GM18519 (cell line): Measurements from ENCODE around the gene XPC.

ENCODE experiments used
- ATAC-seq: cut with Tn5 transposase; IDR thresholded peaks from one replicate; pipeline ENCODE4 v1.9.1; 2021; ENCODE audit warnings: mild to moderate bottlenecking, moderate library complexity; ENCODE audit not compliant: unreplicated experiment, low FRiP score

XPC gene

DNA sequence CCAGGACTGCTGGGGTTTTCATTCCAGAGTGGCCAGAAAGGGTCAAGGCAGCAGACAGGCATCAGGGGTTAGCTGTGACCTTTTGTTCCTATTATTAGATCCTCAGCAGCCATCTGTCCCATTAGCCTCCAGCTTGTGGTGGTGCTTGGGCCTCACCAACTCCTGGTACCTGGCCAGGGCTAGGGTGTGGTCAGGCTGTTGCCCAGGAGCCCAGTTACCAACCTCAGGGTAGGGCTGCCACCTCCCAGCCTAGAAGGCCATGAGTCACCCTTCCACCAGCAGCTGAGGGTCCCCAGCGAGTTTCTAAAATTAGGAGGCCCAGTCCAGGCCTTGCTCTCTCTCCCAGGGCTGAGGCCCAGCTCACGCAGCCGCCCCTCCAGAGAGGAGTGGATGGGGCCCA lies 41.4 kb downstream of the XPC start:
- ATAC-seq = no peak

DNA sequence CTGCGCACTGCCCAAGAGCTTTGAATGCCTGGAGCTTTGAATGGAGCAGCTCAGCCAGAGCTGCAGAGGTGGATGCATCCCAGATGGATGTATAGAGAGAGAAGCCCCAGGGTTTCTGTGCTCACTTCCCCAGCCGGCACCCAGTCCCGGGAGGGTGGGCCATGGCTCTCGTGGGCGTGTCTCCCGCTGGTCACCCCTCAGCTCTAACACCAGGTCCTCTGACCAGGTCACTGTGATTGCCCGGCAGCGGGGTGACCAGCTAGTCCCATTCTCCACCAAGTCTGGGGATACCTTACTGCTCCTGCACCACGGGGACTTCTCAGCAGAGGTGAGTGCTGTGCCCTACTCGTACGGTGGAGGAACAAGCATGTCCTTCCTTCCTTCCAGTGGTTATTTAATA lies 42.8 kb downstream of the XPC start:
- ATAC-seq = no peak

DNA sequence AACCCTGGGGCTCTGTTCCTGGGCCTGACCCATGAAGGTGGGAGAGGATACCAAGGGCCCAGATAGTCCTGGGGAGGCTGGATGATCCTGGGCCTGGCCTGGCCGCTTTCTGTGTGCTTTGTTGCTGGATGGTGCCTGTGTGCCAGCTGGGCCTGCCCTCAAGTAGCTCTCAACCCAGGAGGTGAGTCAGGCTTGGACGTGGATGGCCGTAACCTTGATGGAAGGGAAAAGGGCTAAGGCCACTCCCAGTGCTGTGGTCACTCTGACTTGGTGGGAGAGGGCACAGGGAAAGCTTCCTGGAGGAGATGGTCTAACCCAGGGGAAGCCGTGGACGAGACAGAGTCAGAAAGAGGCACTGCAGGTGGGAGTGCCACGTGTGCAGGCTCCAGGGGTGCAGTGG lies 44.1 kb downstream of the XPC start:
- no peak for ATAC-seq

DNA sequence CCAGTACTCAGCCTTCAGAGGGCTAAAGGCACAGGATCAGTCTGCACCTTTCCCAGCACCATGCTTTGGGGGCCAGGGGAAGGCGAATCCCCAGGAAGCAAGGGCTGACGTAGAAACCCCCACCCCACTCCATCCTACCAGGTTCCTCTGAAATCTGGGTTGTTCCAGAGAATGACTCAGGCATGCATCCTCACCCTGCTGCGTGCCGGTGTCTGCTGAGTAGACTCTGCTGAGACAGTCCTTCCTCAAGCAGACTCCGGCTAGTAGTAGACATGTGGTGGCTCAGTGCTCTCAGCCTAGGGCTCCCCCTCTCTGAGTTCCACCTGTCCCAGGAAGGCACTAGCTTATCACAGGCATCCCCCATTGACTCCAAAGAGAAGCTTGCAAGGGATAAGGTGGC lies 44.5 kb downstream of the XPC start:
- ATAC-seq = no peak

DNA sequence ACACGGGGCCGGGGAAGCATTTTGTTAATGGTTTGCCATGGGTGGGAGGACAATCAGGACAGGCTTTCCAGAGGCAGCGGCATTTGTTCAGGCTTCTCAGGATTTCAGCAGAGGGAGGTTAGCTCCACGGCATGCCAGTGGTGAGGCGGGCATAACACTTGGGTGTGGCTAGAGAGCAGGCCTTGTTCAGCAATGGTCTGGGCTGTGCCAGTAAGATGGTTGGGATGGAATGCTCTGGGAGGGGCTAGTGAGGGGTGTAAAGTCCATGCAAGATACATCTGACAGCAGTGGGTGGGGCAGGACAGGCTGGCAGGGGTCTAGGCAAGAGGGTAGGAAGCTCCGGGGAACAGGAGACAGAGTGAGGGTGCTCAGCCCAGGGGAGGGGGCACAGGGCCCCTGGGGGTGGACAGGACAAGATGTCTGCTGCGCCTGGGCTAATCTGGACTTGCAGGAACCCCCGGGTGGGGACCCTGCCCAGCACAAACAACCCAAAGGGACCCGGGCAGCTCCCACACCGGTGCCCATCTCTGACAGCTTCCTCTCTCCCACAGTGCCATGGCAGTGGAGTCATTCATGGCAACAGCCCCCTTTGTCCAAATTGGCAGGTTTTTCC lies 45.1 kb downstream of the XPC start:
- ATAC-seq = no peak

DNA sequence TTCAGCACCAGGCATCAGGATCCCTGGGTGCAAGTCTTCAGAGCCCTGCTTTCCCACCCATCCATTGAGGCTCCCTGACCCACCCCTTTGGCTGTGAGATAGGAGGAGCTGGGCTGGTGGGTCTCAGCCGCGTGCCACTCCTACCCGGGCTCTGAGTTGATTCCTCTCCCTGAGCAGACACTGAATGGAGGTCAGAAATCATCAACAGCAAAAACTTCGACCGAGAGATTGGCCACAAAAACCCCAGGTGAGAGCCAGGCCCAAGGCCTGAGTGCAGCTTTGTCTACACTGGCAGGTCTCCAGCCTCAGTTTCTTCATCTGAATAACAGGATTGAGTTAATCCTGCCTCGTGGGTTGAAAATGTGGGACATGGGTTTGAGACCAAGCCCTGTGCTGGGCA lies 45.7 kb downstream of the XPC start:
- no peak for ATAC-seq

DNA sequence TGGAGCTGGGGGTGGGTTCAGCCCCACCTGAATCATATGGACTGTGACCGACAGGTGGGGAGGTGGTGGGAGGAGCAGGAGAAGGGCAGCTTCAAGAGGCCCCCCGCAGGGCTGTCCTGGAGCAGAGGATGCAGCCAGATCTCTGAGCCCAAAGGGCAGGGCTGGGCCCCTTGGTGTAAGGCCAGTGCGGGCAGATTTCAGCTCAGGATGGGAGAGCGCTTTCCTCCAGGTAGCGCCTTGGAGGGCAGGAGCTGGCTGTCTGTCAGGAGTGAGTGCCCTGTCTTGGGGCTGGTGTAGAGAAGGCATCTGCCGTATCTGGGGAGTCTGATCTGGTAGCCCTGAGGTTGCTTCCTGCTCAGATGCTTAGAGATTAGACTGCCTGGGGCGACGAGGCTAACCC lies 46.3 kb downstream of the XPC start:
- ATAC-seq = no peak

DNA sequence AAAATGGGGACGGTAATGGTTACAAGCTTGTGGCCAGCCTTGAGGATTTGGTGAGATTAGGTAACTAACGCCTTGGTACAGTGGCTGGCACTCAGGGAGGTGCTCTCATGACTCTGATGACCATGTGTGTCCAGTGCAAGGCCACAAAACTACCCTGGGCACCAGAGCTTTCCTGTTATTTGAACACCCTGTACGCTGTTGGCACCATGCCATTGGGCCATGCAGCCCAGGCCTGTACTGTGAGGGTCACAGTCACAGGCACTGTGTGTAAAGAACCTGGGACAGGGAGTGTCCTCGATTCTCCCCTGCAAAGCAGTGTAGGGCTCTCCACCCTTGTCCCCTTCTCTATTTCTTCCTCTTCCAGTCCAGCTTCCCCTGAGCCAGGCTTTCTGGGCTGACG lies 47.3 kb downstream of the XPC start:
- ATAC-seq = no peak

DNA sequence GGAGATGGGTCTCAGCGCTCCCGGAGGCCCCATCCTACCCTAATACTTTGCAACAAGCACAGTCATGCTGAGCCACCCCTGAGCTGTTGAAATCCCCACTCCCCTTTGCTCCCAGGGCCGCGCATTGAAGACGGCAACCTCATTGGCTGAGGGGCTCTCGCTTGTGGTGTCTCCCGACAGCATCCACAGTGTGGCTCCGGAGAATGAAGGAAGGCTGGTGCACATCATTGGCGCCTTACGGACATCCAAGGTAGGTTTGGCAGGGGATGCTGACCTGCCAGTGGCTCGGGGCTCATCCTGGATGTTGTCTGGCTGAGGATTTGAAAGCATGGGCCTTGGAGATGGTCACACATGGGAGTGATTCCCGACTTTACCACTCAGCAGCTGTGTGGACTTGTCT lies 47.7 kb downstream of the XPC start:
- no peak for ATAC-seq

DNA sequence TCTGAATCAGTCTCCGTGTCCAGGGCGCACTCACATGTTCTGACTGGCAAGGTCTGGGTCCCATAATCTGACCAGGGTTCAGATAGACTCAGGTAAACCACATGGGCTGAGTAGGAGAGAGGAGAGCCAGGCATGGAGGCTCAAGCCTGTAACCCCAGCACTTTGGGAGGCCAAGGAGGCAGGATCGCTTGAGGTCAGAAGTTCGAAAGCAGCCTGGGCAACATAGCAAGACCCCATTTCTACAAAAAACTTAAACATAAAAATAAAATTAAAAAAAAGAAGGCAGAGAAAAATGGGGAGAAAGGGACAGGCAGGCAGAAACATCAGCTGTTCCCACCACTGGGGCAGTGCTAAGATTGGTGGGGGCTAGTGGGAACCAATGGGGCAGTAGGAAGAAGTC lies 48.2 kb downstream of the XPC start:
- no peak for ATAC-seq

DNA sequence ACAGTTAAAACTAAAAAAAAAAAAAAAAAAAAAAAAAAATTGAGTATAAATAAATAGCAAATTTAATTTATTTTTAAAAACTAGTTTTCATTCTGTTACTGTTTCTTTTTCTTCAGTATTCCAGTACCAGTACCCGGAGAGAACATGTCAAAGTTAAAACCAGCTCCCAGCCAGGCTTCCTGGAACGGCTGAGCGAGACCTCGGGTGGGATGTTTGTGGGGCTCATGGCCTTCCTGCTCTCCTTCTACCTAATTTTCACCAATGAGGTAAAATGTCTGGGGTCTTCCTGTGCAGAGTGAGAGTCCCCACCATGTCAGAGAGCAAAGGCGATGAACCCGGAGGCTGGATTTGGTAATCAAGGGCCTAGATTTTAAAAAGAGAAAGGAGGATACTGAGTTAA lies 49.1 kb downstream of the XPC start:
- no peak for ATAC-seq

DNA sequence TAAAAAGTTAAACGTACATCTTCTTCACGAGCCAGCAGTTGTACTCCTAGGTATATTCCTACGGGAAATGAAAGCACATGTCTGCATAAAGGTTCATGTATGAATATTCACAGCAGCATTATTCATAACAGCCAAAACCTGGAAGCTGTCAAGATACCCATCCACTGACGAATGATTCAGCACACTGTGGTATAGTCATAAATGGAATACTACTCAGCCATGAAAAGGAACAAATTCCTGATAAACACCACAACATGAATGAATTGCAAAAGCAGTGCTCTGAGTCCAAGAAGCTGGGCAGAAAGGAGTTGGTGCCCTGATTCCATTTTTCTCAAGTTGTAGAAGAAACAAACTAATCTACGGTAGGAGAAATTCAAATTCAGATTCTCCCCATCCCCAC lies 49.7 kb downstream of the XPC start:
- ATAC-seq = no peak

DNA sequence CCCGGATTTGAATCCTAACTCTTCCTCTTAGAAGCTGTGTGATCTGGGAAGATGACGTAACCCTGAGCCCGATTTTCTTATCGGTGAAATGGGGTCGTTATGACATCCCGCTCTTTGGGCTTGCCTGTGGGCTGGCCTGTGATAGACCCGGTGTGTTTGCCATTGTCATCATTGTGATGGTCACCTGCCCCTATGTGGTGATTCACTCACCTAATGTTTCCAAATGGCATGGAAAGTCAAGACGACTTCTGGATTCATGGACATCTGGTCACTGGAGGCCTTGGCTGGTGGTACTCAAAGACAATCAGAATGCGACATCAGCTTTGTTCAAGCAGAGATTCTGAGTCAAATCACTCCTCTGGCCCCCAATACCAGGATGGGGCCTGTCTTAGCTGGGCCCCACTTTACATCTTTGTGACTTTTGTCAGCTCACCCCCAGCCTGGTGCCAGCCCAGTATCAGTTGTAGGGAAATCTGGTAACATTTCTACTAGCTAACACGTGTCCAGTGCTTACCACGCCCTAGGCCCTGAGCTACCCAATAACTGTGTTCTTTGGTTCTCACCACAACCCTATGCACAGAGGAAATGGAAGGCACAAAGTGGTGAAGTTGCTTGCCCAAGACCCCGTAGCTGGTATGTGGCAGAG lies 50.8 kb downstream of the XPC start:
- ATAC-seq = no peak

DNA sequence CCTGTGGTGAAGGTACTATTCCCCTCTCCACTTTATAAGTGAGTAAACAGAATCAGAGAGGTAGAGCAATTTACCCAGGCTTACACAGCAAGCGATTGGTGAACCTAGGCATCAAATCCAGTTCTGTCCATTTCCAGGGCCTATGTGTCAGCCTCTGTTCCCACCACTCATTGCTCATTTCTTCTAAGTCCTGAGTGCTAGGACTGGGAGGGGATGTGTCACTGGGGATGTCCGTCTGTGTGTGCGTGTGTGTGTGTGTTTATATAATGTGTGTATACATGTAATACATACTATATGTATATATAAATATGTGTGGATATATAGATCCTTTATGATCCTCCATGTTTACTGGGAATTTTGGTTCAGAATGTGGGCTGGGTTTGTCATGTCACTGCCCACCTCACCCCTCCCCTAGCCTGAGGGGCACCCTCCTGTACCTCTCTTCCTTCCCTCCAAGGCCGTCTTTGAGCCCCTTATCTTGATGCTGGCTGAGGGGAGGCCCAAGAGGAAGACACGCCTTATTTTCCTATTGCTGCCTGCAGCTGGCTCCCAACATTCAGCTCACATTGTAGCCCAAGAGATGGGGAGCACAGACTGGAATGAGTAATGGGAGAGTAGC lies 51.4 kb downstream of the XPC start:
- no peak for ATAC-seq

DNA sequence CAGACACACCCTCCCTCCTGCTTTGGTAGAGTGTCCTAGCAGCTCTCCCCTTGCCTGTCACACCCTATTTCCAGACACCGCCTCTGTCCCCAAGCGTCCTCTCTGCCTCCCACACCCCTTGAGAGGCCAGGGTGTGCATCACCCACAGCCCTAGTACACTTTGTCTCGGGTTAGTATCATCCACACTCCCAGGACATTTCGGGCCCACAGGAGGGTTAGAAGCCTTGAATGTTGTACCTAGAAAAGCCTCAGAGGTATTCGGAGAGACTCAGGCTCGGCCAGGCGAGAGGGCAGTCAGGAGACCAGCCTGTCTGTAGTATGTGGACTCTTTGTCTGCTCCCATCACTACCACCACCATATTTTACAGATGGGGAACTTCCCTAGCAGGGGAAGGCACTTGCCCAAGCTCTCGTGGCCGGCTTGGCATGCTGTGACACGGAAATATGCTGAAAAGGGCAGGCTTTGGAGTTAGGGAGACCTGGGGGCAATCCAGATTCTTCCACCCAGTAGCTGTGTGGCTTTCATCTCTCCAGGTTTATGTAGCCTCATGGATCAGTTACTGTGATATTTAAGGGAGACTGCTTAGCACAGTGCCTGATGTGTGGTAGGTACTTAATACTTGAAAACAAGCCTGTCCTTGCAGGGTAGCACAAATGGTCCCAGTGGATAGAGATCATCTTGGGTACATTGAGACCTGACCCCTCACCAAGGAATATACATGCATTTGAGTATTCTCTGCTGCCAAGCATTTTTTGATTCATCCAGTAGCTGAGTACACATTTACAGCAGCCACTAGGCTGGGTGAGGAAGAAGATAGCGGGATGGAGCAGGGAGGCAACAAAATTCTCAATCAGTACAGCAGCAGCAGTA lies 52.1 kb downstream of the XPC start:
- no peak for ATAC-seq

DNA sequence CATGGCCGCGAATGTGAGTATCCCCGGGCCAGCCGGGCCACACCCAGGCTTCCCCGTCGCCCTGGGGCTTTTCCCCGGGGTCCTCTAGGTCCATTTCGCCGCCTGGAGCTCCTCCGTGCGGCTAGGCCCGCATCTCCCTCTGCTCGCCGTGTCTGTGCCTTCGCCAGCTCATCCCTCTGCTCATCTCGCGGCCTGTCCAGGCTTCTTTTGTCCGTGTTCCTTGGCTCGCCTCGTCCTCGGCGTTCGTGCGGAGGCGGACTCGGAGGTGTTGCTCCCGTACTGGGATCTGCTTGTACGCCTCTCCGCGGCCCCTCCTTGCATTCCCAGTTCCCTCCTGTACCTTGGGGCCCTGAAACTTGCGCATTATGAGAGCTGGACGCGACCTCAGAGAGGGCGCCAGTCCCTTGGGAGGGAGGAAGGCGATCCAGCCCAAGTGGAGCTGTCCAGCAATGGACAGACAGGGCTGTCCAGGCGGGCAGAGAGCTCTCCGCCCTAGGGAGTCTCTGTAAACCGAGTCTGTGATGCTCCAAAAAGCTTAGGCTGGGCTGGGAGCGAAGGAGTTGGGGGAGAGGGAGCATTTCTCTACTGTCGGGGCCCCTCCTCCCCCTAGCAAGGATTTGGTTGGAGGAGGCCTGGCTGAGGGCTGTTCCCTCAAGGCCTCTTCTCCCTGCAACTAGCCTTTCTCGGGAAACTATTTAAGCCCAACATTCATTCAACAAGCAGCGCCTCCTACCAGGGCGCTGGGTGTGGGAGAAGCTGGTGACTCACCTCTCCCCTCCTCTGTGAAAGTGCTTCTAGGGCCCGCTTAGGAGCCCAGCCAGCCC lies 53.0 kb downstream of the XPC start:
- ATAC-seq = peak; percentile 0

DNA sequence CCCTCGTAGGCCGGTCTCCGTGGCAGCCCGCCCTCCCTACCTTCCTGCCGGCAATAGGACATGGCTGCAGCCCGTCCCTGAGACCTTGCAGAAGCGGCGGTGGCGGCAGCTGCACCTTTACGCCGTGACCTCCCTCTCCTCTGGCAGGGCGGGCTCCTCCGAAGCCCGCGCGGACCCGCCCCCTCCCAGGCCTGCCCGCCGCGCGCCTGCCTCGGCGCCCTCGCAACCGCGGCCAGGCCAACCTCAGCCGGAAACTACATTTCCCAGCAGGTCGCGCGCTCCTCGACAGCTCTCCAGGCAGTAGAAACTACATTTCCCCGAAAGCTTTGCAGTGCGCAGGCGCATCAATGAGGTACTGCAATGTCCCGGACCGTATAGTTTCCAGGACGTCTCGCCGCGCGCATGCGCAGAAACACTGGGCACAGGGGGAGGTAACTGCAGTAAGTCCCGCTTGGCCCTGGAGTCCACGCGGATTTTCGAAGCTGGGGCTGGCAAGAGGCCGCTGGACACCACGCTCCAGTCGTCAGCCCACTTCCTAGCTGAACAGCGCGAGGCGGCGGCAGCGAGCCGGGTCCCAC lies 53.7 kb downstream of the XPC start, which contains the start of the genes CHCHD4 and TMEM43:
TSS of gene CHCHD4 (minus strand) at position 256 of the 578 bp plus-strand sequence. CDS start at position 62, 194 bp downstream.
TSS of gene TMEM43 (plus strand) at position 438 of the 578 bp plus-strand sequence. CDS start 142 bp downstream, outside the sequence.
- peak; percentile 88 for ATAC-seq

DNA sequence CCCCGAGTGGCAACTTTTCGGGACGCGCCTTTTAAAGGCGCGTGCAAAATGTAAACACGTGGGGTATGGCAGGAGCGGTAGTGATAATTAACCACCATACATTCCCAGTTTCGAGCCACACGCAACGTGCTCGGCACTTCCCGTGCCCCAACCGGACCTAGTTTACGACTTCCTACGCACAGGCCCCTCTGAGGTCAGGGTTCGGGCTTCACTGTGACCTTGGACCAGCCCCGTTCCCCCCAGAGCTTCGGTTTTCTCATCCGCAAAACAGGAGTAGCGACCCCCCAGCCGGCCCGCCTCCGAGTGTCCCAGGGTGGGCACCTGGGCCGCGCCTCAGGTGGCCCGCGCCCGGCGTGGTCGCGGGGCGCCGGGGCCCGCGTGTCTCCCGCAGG lies 54.2 kb downstream of the XPC start:
- ATAC-seq = peak; percentile 34

DNA sequence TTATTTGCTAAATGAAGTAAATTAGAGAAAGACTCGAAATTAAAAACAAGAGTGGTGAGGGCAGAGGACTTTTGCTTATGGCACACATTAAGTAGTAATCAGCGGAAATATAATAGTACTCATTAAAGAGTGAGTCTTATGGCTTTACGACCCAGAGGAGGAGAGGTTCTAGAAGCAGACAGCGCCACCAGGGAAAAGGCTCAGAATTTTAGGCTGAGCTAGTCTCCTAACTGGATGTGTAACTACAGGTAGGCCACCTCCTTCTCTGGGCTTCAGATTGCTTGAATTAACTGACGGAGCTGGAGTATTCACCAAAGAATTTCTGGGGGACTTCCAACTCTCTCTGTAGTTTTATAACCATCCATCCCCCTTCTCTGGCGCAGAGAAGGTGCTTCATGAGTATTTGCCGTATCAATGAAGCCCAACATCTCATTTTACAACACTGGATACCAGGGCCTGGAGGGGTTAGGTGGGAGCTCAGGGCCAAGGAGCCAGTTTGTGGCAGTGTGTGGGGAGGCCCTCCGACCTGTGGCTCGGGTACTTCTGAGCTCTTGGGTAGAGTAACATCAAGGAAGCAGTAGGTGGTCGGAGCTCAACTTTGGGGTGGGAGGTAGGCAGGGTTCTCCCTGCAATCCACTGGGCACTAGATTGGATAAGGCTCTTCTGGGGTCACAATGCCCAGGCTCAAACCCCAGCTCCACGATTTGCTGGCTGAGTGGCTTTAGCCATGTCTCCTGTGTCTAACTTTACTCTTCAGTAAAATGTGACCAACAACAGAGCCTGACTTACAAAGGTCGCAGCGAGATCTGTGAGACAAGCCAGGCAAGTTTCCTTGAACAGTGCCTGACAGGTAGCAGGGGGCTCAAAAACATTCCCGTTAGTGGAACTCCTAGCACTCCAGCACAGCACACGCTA lies 54.8 kb downstream of the XPC start:
- no peak for ATAC-seq
